ENCODE data around the gene ZNF429. TPM values are rescaled to one million over a fixed set of nuclear protein-coding genes. Genes with fewer than 3 reads are reported as not detected.

ZNF429 gene
- total and polyA plus RNA-seq, 2 donors (not counting 3 experiments of a cell fraction or from before 2014, with no cell fraction given): 2.1 to 2.6 TPM

DNA sequence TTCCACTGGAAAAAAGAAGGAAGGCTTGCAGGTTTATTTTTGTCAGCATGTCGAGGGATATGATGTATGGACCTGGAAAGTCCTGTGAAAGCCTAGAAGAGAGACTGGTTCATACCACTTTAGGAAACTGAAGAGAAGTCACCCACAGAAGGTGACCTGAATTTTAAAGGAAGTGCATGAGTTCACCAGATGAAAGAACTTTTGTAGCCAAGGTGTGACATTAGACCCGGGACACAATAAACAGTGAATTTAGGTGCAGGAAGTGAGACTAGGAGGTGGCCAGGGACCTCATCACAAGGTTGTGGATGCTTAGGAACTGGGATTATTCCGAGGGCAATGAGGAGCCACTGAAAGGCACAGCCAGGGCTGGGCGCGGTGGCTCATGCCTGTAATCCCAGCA lies 79.1 kb downstream of the ZNF429 start:
- dilution Hi-C loops (cut with MboI; ENCODE audit: extremely low pct_ligation_motif_present, low sequenced_read_pairs) (no loop called here), intact Hi-C loops (cut with micrococcal nuclease) (no loop called here)
- Histone ChIP-seq H3K27ac (ENCODE audit: insufficient read depth, low read depth, low read length) (no peak overlapping the region), H3K4me2 (ENCODE audit: insufficient read depth, low read length) (no peak overlapping the region), H3K36me3 (ENCODE audit: control insufficient read depth in 2 of 2, extremely low read depth in 1 of 2, insufficient read depth in 2 of 2, low read length in 2 of 2) (no peaks in the 10 kb centered on the region), H3K9ac (replicated peaks; ENCODE audit: extremely low read depth, insufficient read depth, low read length) (no peak overlapping the region), H3K79me2 (ENCODE audit: control insufficient read depth, insufficient read depth, low read length) (no peaks in the 10 kb centered on the region), H3K4me1 (ENCODE audit: control insufficient read depth, extremely low read depth, insufficient read depth, low read length) (no peaks in the 10 kb centered on the region), H3K4me3 (replicated peaks in 1 of 3; ENCODE audit: insufficient read depth in 1 of 3, low read depth in 1 of 3, low read length in 3 of 3) (no peak overlapping the region), H4K20me1 (replicated peaks; ENCODE audit: control insufficient read depth, extremely low read depth, insufficient read depth, low read length) (no peaks in the 10 kb centered on the region), H2AFZ (ENCODE audit: low read depth, low read length) (no peak overlapping the region), H3K9me1 (replicated peaks; ENCODE audit: control insufficient read depth, extremely low read depth, insufficient read depth, low read length) (no peaks in the 10 kb centered on the region), H3K27me3 (ENCODE audit: control insufficient read depth in 2 of 2, insufficient read depth in 2 of 2, low read length in 2 of 2) (no peaks in the 10 kb centered on the region), H3K9me3 (replicated peaks; ENCODE audit: control insufficient read depth, insufficient read depth, low read length) (peaks cover 17% of the 10 kb centered on the region)
- BruUV-seq (replicated peaks): no TSS peak
- ChIA-PET CTCF (no interaction called here), POLR2A (no interaction called here)
- TF ChIP-seq GATA2 (IDR thresholded peaks at IDR 0.05; ENCODE audit: insufficient read depth, insufficient read length, low read depth, low read length) (no peak), EZH2 (IDR thresholded peaks at IDR 0.05; ENCODE audit: borderline replicate concordance, low read depth, low read length, severe bottlenecking) (no peak), POLR2AphosphoS5 (IDR thresholded peaks at IDR 0.05; ENCODE audit: insufficient read depth, low read depth, low read length) (no peak)
- TF ChIP-seq, protein P1, sequence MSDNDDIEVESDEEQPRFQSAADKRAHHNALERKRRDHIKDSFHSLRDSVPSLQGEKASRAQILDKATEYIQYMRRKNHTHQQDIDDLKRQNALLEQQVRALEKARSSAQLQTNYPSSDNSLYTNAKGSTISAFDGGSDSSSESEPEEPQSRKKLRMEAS (IDR thresholded peaks at IDR 0.05; ENCODE audit: insufficient read depth, insufficient read length): no peak
- DNase-seq (ENCODE audit: low read depth, low spot score): no peak
- FAIRE-seq: no peak

DNA sequence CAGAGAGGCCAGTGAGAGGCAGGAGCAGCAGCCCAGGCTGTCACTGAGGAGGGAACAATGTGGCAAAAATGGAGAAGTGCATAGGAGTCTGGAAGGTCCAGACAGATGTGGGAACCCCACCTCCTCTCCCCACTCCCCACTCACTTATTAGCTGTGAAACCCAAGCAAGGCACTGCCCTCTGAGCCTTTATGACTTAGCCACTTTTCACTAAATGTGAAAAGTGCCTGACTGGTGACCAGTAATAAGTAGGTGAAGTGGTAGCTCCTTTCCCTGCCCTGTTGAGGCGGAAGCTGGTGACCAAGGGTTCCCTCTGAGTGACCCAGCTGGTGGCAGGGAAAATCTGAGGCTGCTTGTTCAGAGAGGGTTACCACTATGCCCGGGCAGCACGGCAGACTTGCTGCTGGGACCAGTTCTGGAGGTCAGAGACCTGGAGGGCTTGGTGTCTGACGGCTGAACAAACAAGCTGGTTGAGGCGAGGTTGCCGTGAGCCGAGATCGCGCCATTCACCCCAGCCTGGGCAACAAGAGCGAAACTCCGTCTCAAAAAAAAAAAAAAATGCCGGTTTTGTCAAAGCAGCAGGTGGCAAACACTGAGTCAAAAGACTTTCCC lies 80.0 kb downstream of the ZNF429 start:
- ChIA-PET POLR2A (no interaction called here), CTCF (no interaction called here)
- intact Hi-C loops (cut with micrococcal nuclease): no loop called here
- Histone ChIP-seq H3K27me3 (ENCODE audit: control insufficient read depth in 2 of 2, insufficient read depth in 2 of 2, low read length in 2 of 2) (no peaks in the 10 kb centered on the region), H3K9me1 (replicated peaks; ENCODE audit: control insufficient read depth, extremely low read depth, insufficient read depth, low read length) (no peaks in the 10 kb centered on the region), H3K9ac (replicated peaks; ENCODE audit: extremely low read depth, insufficient read depth, low read length) (no peak overlapping the region), H2AFZ (ENCODE audit: low read depth, low read length) (no peak overlapping the region), H3K79me2 (ENCODE audit: control insufficient read depth, insufficient read depth, low read length) (no peaks in the 10 kb centered on the region), H3K27ac (ENCODE audit: insufficient read depth, low read depth, low read length) (no peak overlapping the region), H3K9me3 (replicated peaks; ENCODE audit: control insufficient read depth, insufficient read depth, low read length) (peaks cover 15% of the 10 kb centered on the region), H3K4me1 (ENCODE audit: control insufficient read depth, extremely low read depth, insufficient read depth, low read length) (no peaks in the 10 kb centered on the region), H3K4me3 (replicated peaks in 1 of 3; ENCODE audit: insufficient read depth in 1 of 3, low read depth in 1 of 3, low read length in 3 of 3) (no peak overlapping the region), H4K20me1 (replicated peaks; ENCODE audit: control insufficient read depth, extremely low read depth, insufficient read depth, low read length) (no peaks in the 10 kb centered on the region), H3K36me3 (ENCODE audit: control insufficient read depth in 2 of 2, extremely low read depth in 1 of 2, insufficient read depth in 2 of 2, low read length in 2 of 2) (no peaks in the 10 kb centered on the region), H3K4me2 (ENCODE audit: insufficient read depth, low read length) (no peak overlapping the region)
- dilution Hi-C loops (cut with MboI; ENCODE audit: extremely low pct_ligation_motif_present, low sequenced_read_pairs): no loop called here
- BruUV-seq (replicated peaks): no TSS peak
- TF ChIP-seq GATA2 (IDR thresholded peaks at IDR 0.05; ENCODE audit: insufficient read depth, insufficient read length, low read depth, low read length): no peak
- TF ChIP-seq FOS (IDR thresholded peaks at IDR 0.05; ENCODE audit: borderline replicate concordance, insufficient read depth, low read length): no peak
- TF ChIP-seq EZH2 (IDR thresholded peaks at IDR 0.05; ENCODE audit: borderline replicate concordance, low read depth, low read length, severe bottlenecking): no peak
- no peak for TF ChIP-seq JUN (IDR thresholded peaks at IDR 0.05; ENCODE audit: borderline replicate concordance, insufficient read depth, insufficient read length, low read depth)
- TF ChIP-seq, protein P2, sequence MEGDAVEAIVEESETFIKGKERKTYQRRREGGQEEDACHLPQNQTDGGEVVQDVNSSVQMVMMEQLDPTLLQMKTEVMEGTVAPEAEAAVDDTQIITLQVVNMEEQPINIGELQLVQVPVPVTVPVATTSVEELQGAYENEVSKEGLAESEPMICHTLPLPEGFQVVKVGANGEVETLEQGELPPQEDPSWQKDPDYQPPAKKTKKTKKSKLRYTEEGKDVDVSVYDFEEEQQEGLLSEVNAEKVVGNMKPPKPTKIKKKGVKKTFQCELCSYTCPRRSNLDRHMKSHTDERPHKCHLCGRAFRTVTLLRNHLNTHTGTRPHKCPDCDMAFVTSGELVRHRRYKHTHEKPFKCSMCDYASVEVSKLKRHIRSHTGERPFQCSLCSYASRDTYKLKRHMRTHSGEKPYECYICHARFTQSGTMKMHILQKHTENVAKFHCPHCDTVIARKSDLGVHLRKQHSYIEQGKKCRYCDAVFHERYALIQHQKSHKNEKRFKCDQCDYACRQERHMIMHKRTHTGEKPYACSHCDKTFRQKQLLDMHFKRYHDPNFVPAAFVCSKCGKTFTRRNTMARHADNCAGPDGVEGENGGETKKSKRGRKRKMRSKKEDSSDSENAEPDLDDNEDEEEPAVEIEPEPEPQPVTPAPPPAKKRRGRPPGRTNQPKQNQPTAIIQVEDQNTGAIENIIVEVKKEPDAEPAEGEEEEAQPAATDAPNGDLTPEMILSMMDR (IDR thresholded peaks at IDR 0.05; ENCODE audit: extremely low read depth in 1 of 2, insufficient read depth in 1 of 2, low read depth in 1 of 2, low read length in 2 of 2): no peak
- TF ChIP-seq, protein P1 (IDR thresholded peaks at IDR 0.05; ENCODE audit: insufficient read depth, insufficient read length): no peak
- no peak for TF ChIP-seq POLR2AphosphoS5 (IDR thresholded peaks at IDR 0.05; ENCODE audit: insufficient read depth, low read depth, low read length)
- no peak for TF ChIP-seq POLR2A (IDR thresholded peaks at IDR 0.05; ENCODE audit: low read depth, low read length)
- TF ChIP-seq MYC (IDR thresholded peaks at IDR 0.05; ENCODE audit: low read depth, low read length): no peak
- DNase-seq (ENCODE audit: low read depth, low spot score) (no peak), FAIRE-seq (no peak)

Data from endothelial cell of umbilical vein (primary cell).